ENCODE measurements around the gene GLTP. TPM values are rescaled to one million over a fixed set of nuclear protein-coding genes. Genes with fewer than 3 reads are reported as not detected.

The GLTP gene
- total and polyA plus RNA-seq, 11 donors = 16.9 to 68.6 (median 25.1) TPM

DNA sequence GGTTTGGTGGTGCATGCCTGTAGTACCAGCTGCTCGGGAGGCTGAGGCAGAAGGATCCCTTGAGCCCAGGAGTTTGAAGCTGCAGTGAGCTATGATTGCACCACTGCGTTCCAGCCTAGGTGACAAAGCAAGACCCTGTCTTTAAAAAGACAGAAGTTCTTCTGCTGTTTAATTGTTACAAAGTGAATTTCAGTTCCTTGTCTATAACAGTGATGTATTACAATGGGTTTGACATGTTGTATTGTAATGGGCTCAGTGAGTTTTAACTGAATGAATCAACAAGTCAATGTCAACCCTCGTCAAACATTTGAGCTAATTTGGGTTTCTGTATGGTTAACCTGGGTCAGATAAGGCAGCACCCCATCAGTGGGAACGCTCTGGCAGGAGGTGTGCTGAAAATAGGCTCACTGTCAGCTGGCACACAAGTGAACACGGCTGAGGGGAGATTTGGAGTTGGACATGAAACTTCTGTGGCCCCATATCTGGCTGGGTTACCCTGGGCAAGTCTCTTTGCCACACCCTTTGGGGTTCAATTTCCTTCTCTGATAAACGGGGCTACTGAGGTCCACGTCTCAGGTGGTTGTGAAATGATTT is 33.1 kb downstream of the GLTP start:
- intact Hi-C loops (cut with DNase I) = loop anchor here in 1 of 10 donors (5.0 kb wide), 1 partner anchor 40 kb away; no protein-coding TSS in a partner anchor
- H3K4me3 ChIP-seq = no peak overlapping the region
- peaks cover 0 to 18% (median 10%) of the 10 kb centered on the region in 9 donors for H3K36me3 ChIP-seq
- peak overlapping the region in 1 of 12 donors; percentile 67 for H3K27ac ChIP-seq
- WGBS, 4 donors = 32 to 50% (median 45%) methylated on average over 7 of the region's 7 CpGs
- TF ChIP-seq POLR2A (IDR thresholded peaks at IDR 0.05) = no peak
- TF ChIP-seq, protein P1, sequence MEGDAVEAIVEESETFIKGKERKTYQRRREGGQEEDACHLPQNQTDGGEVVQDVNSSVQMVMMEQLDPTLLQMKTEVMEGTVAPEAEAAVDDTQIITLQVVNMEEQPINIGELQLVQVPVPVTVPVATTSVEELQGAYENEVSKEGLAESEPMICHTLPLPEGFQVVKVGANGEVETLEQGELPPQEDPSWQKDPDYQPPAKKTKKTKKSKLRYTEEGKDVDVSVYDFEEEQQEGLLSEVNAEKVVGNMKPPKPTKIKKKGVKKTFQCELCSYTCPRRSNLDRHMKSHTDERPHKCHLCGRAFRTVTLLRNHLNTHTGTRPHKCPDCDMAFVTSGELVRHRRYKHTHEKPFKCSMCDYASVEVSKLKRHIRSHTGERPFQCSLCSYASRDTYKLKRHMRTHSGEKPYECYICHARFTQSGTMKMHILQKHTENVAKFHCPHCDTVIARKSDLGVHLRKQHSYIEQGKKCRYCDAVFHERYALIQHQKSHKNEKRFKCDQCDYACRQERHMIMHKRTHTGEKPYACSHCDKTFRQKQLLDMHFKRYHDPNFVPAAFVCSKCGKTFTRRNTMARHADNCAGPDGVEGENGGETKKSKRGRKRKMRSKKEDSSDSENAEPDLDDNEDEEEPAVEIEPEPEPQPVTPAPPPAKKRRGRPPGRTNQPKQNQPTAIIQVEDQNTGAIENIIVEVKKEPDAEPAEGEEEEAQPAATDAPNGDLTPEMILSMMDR (IDR thresholded peaks at IDR 0.05) = no peak
- DNase-seq (peak in 1 of 5 donors; percentile 20), ATAC-seq (peak in 1 of 4 donors; percentile 7)
- H3K27me3 ChIP-seq = no peaks in the 10 kb centered on the region
- peaks cover 0 to 24% (median 0%) of the 10 kb centered on the region in 12 donors for H3K4me1 ChIP-seq
- H3K9me3 ChIP-seq = no peaks in the 10 kb centered on the region

DNA sequence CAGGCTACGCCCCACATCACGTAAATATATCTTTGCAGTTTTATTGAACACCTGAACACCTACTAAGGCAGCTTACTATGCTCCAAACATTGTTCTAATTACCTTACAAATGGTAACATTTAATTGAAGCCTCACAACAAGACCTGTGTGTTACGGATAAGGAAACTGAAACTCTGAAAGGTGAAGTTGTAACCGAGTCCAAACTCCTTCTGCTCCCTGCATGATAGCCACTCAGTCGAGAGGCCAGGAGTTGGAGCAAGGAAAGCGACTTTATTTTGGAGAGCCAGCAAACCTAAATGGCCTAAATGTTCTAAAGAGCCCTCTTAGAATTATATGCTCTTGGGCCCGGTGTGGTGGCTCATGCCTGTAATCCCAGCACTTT is 34.5 kb downstream of the GLTP start:
- Histone ChIP-seq H3K4me3 (peak overlapping the region in 5 of 12 donors; percentile 28 to 41 (median 34)), H3K4me1 (peaks cover 0 to 24% (median 0%) of the 10 kb centered on the region in 12 donors), H3K36me3 (peaks cover 0 to 4% (median 0%) of the 10 kb centered on the region in 9 donors), H3K27ac (peak overlapping the region in 1 of 12 donors; percentile 67), H3K27me3 (no peaks in the 10 kb centered on the region), H3K9me3 (no peaks in the 10 kb centered on the region)
- ATAC-seq (no peak), DNase-seq (no peak)
- TF ChIP-seq, protein P1 (IDR thresholded peaks at IDR 0.05) = no peak
- no peak for TF ChIP-seq POLR2A (IDR thresholded peaks at IDR 0.05)
- 88 to 95% (median 91%) methylated on average over 7 of the region's 7 CpGs for WGBS, 4 donors
- intact Hi-C loops (cut with DNase I) = loop anchor here in 9 of 10 donors (1.0 to 5.0 kb wide), 3 partner anchors 39 to 41 kb away; no protein-coding TSS in a partner anchor

DNA sequence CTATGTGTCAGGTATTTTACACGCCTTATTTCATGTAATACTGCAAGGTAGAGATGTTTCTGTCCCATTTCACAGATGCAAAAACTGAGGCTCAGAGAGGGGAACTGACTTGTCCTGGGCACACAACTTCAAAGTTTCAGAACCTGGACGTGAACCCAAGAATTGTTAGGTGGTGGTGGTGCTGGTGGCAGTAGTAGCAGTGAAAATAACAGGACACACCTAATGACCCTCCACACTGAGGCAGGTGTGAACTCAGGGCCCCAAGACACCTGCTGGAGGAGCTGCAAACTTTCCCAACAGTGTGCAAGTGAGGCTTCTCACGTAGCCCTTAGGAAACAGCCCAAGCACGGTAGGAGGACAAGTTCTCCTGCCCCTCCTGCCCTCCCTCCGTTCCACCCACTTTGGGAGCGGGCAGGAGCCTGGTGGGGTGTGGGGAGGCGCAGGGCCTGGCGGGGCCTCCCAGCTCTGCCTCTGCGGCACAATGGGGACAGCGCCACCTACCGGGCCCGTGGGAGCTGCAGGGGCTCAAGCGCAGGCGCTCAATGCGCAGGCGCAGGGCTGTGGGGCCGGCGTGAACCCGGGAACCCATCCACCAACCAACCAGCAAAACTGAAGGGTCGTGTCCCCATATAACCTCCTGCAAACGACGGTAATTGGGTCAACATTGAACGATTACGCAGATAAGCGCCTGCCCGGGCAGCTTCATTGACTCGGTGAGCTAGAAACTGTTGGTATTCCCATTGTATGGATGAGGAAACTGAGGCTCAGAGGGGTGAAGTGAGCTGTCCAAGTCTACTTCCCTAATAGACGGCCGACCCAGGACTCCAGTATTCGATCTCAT is 35.1 kb downstream of the GLTP start:
- ATAC-seq (peak; percentile 85 to 96 (median 96)), DNase-seq (peak; percentile 77 to 94 (median 86))
- Histone ChIP-seq H3K9me3 (no peaks in the 10 kb centered on the region), H3K27ac (peak overlapping the region in 1 of 12 donors; percentile 67), H3K4me3 (peak overlapping the region in 6 of 12 donors; percentile 14 to 41 (median 34)), H3K36me3 (no peaks in the 10 kb centered on the region), H3K4me1 (peaks cover 0 to 24% (median 0%) of the 10 kb centered on the region in 12 donors), H3K27me3 (no peaks in the 10 kb centered on the region)
- 12 to 18% (median 13%) methylated on average over 26 to 30 of the region's 30 CpGs for WGBS, 4 donors
- TF ChIP-seq, protein P1 (IDR thresholded peaks at IDR 0.05) = peak; percentile 95 to 99 (median 98)
- TF ChIP-seq POLR2A (IDR thresholded peaks at IDR 0.05) = no peak
- intact Hi-C loops (cut with DNase I) = loop anchor here (1.0 to 5.0 kb wide), 4 partner anchors 38 to 248 kb away; no protein-coding TSS in a partner anchor

DNA sequence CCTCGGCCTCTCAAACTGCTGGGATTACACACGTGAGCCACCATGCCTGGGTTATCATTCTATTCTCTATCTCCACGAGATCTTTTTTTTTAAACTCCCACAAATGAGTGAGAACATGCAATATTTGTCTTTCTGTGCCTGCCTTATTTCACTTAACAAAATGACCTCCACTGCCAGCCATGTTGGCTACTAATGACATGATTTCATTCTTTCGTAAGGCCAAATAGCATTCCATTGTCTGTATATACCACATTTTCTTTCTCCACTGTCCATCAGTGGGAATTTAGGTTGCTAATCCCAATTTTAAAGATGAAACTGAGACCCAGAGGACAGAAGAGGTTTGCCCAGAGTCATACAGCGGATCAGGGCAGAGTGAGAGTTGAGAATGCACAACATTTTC is 36.2 kb downstream of the GLTP start:
- Histone ChIP-seq H3K27ac (no peak overlapping the region), H3K36me3 (no peaks in the 10 kb centered on the region), H3K4me1 (peaks cover 0 to 24% (median 0%) of the 10 kb centered on the region in 12 donors), H3K27me3 (peaks cover 0 to 3% (median 0%) of the 10 kb centered on the region in 9 donors), H3K4me3 (no peak overlapping the region), H3K9me3 (no peaks in the 10 kb centered on the region)
- 86 to 90% (median 88%) methylated on average over 5 of the region's 5 CpGs for WGBS, 4 donors
- ATAC-seq = no peak
- intact Hi-C loops (cut with DNase I) = loop anchor here in 7 of 10 donors (2.0 to 5.0 kb wide), 3 partner anchors 37 to 247 kb away; no protein-coding TSS in a partner anchor
- TF ChIP-seq, protein P1 (IDR thresholded peaks at IDR 0.05) = no peak
- TF ChIP-seq POLR2A (IDR thresholded peaks at IDR 0.05) = no peak
- DNase-seq = no peak

Measured in heart left ventricle (tissue), 16 donors.